CD14-positive monocyte (primary cell): ENCODE measurements around the gene SPATA25. TPM values are rescaled to one million over a fixed set of nuclear protein-coding genes. Genes with fewer than 3 reads are reported as not detected.
A peak's percentile ranks its signal among the peaks of the same experiment; 100 is the strongest.

Experiments
- DNase-seq, 3 donors: peaks; one replicate each; pipeline ENCODE4 v3.0.0-alpha.2; 2011 to 2022
- H2AFZ ChIP-seq: 2 replicates; pipeline ENCODE4 v1.6.0; 2012; ENCODE audit warnings: mild to moderate bottlenecking, low read depth, low read length, inconsistent platforms; ENCODE audit not compliant: insufficient read depth, poor library complexity, severe bottlenecking
- H3K27ac ChIP-seq, 2 donors: 1 replicate in 1 of 2; 2 replicates in 1 of 2; pipeline ENCODE4 v1.5.1; 2012 to 2013; ENCODE audit warnings: low read length in 2 of 2, control low read depth in 1 of 2, inconsistent platforms in 1 of 2, low read depth in 1 of 2, mild to moderate bottlenecking in 1 of 2
- H3K27me3 ChIP-seq, 2 donors: one replicate each; pipeline versions ENCODE4 v1.6.0 to v1.6.1; 2011 to 2013; ENCODE audit warnings: low read length in 2 of 2; ENCODE audit not compliant: control insufficient read depth in 2 of 2, insufficient read depth in 2 of 2
- H3K36me3 ChIP-seq, 2 donors: replicated peaks in 1 of 2; 1 replicate in 1 of 2; 2 replicates in 1 of 2; pipeline versions ENCODE4 v1.5.1 to v1.6.1; 2012 to 2013; ENCODE audit warnings: low read length in 2 of 2, control low read depth in 1 of 2, inconsistent platforms in 1 of 2, mild to moderate bottlenecking in 1 of 2; ENCODE audit not compliant: insufficient read depth in 2 of 2, control insufficient read depth in 1 of 2
- H3K4me1 ChIP-seq, 2 donors: 1 replicate in 1 of 2; 2 replicates in 1 of 2; pipeline versions ENCODE4 v1.5.1 to v1.6.1; 2012 to 2013; ENCODE audit warnings: low read length in 2 of 2, control low read depth in 1 of 2, inconsistent platforms in 1 of 2, mild to moderate bottlenecking in 1 of 2, moderate library complexity in 1 of 2; ENCODE audit not compliant: insufficient read depth in 2 of 2, control insufficient read depth in 1 of 2
- H3K4me2 ChIP-seq: replicated peaks from 2 replicates; pipeline ENCODE3; 2012; ENCODE audit warnings: low read length, moderate library complexity, mild to moderate bottlenecking; ENCODE audit not compliant: poor library complexity, severe bottlenecking; ENCODE audit errors: extremely low read depth
- H3K4me3 ChIP-seq, 3 experiments: fragments of 200-600 bp in 1 of 3; sonication (generic) in 1 of 3; replicated peaks in 1 of 3; 1 replicate in 2 of 3; 2 replicates in 1 of 3; pipeline ENCODE4 v1.5.1; 2011 to 2013; ENCODE audit warnings: low read length in 3 of 3, mild to moderate bottlenecking in 3 of 3, control low read depth in 2 of 3, low read depth in 2 of 3, inconsistent platforms in 1 of 3, moderate library complexity in 1 of 3
- H3K79me2 ChIP-seq: 2 replicates; pipeline ENCODE4 v1.6.0; 2012; ENCODE audit warnings: mild to moderate bottlenecking, control low read depth, inconsistent platforms, low read length, moderate library complexity; ENCODE audit not compliant: insufficient read depth
- H3K9ac ChIP-seq: 2 replicates; pipeline ENCODE4 v1.6.0; 2017; ENCODE audit warnings: low read length, mild to moderate bottlenecking; ENCODE audit not compliant: insufficient read depth, poor library complexity, severe bottlenecking
- H3K9me3 ChIP-seq, 2 donors: replicated peaks in 1 of 2; 1 replicate in 1 of 2; 2 replicates in 1 of 2; pipeline versions ENCODE4 v1.5.1 to v1.6.1; 2012 to 2013; ENCODE audit warnings: low read length in 2 of 2, control low read depth in 1 of 2; ENCODE audit not compliant: control insufficient read depth in 1 of 2, insufficient read depth in 1 of 2
- H4K20me1 ChIP-seq: 2 replicates; pipeline ENCODE4 v1.6.0; 2012; ENCODE audit warnings: mild to moderate bottlenecking, low read length, control low read depth, moderate library complexity; ENCODE audit not compliant: insufficient read depth
- H3K27ac Mint-ChIP-seq, 7 donors: one replicate each; pipeline ENCODE4 v1.8.0; 2020; ENCODE audit warnings: mild to moderate bottlenecking in 7 of 7, mixed read lengths in 7 of 7, moderate library complexity in 6 of 7, inconsistent platforms in 2 of 7
- H3K27me3 Mint-ChIP-seq, 3 donors: one replicate each; pipeline ENCODE4 v1.8.0; 2021 to 2022; ENCODE audit warnings: low read depth in 3 of 3, mild to moderate bottlenecking in 3 of 3, mixed read lengths in 3 of 3, moderate library complexity in 3 of 3, inconsistent platforms in 1 of 3
- H3K36me3 Mint-ChIP-seq, 2 donors: one replicate each; pipeline ENCODE4 v1.8.0; 2020; ENCODE audit warnings: mixed read lengths in 2 of 2, inconsistent platforms in 1 of 2, mild to moderate bottlenecking in 1 of 2
- H3K4me1 Mint-ChIP-seq: one replicate; pipeline ENCODE4 v1.8.0; 2020; ENCODE audit warnings: mild to moderate bottlenecking, mixed read lengths
- H3K4me3 Mint-ChIP-seq, 2 donors: one replicate each; pipeline ENCODE4 v1.8.0; 2020; ENCODE audit warnings: mild to moderate bottlenecking in 2 of 2, mixed read lengths in 2 of 2, moderate library complexity in 1 of 2
- H3K9me3 Mint-ChIP-seq, 7 donors: one replicate each; pipeline ENCODE4 v1.8.0; 2020 to 2022; ENCODE audit warnings: mixed read lengths in 7 of 7, mild to moderate bottlenecking in 6 of 7, moderate library complexity in 6 of 7, inconsistent platforms in 2 of 7
- WGBS: methylation state at CpG from one replicate; pipeline ENCODE4 v1.1.5; 2013; ENCODE audit warnings: missing lambda C conversion rate; ENCODE audit not compliant: insufficient coverage; 5-methylcytosine and 5-hydroxymethylcytosine counted together
- intact Hi-C, 2 donors: fragments of 100-400 bp; cut with micrococcal nuclease; formaldehyde crosslinking; loops; one replicate each; pipeline versions ENCODE4 v1.15.0 to v1.15.1; 2023
- polyA plus RNA-seq, 3 donors: library from polyadenylated mRNA; depleted of rRNA in 1 of 3; unstranded in 2 of 3; stranded (reverse) in 1 of 3; fragments of 300-500 nt in 2 of 3; fragments of >200 nt in 1 of 3; fragmentation: Illumina TruSeq in 2 of 3; gene quantifications; 1 replicate in 2 of 3; 2 replicates in 1 of 3; pipeline ENCODE4 v1.2.3, GENCODE V29; 2012 to 2021
- TF ChIP-seq, protein P1 (sequence below): fragments of 200-600 bp; IDR thresholded peaks from one replicate; pipeline ENCODE4 v1.8.0; 2022; ENCODE audit warnings: antibody characterized with exemption, mild to moderate bottlenecking

SPATA25 gene
- polyA plus RNA-seq, 3 donors, result 0.76 TPM; not detected in 2

DNA sequence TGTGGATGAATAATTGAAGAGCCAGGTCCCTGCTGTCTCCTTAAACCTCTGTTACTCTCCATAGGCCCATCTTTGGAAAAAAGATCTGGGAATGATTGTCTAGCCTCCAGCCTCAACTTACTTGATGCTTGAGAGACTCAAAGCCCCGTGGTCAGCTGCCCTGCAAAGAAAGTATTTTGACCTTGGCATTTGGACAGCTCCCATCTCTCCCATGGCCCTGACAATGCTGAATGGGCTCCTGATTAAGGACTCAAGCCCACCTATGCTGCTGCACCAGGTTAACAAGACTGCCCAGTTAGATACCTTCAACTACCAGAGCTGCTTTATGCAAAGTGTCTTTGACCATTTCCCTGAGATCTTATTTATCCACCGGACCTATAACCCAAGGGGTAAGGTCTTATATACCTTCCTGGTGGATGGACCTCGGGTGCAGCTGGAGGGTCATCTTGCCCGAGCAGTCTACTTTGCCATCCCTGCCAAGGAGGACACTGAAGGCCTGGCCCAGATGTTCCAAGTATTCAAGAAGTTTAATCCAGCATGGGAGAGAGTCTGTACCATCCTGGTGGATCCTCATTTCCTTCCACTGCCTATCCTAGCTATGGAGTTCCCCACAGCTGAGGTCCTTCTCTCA, 4.8 kb downstream of the SPATA25 start:
- Histone ChIP-seq H2AFZ (no peak overlapping the region), H3K4me2 (no peak overlapping the region), H3K79me2 (peaks cover 43% of the 10 kb centered on the region), H3K9ac (no peak overlapping the region), H3K4me3 (no peak overlapping the region), H3K4me1 (peaks cover 28 to 39% of the 10 kb centered on the region in 2 donors), H3K27ac (peak overlapping the region in 1 of 2 donors; percentile 31), H3K27me3 (no peaks in the 10 kb centered on the region), H3K9me3 (no peaks in the 10 kb centered on the region), H3K36me3 (peaks cover 34 to 47% of the 10 kb centered on the region in 2 donors), H4K20me1 (peaks cover 9% of the 10 kb centered on the region)
- Mint-ChIP-seq H3K27ac (peak overlapping the region in 6 of 7 donors; percentile 5 to 97 (median 62)), H3K27me3 (no peaks in the 10 kb centered on the region), H3K4me1 (peaks cover 33% of the 10 kb centered on the region), H3K36me3 (peaks cover 41 to 50% of the 10 kb centered on the region in 2 donors), H3K9me3 (no peaks in the 10 kb centered on the region), H3K4me3 (no peak overlapping the region)
- intact Hi-C loops, result no loop called here
- DNase-seq, result no peak
- TF ChIP-seq, protein P1, sequence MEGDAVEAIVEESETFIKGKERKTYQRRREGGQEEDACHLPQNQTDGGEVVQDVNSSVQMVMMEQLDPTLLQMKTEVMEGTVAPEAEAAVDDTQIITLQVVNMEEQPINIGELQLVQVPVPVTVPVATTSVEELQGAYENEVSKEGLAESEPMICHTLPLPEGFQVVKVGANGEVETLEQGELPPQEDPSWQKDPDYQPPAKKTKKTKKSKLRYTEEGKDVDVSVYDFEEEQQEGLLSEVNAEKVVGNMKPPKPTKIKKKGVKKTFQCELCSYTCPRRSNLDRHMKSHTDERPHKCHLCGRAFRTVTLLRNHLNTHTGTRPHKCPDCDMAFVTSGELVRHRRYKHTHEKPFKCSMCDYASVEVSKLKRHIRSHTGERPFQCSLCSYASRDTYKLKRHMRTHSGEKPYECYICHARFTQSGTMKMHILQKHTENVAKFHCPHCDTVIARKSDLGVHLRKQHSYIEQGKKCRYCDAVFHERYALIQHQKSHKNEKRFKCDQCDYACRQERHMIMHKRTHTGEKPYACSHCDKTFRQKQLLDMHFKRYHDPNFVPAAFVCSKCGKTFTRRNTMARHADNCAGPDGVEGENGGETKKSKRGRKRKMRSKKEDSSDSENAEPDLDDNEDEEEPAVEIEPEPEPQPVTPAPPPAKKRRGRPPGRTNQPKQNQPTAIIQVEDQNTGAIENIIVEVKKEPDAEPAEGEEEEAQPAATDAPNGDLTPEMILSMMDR, result no peak
- 100% methylated on average over 4 of the region's 4 CpGs for WGBS

- peak; percentile 98 to 99 (median 98) for DNase-seq
- Mint-ChIP-seq H3K4me1 (peaks cover 33% of the 10 kb centered on the region), H3K36me3 (peaks cover 42 to 47% of the 10 kb centered on the region in 2 donors), H3K27ac (peak within 1 kb of the TSS; percentile 96 to 98 (median 98)), H3K27me3 (no peaks in the 10 kb centered on the region), H3K4me3 (peak within 1 kb of the TSS; percentile 85 to 95), H3K9me3 (no peaks in the 10 kb centered on the region)
- peak within 1 kb of the TSS; percentile 81 for H3K4me2 ChIP-seq
- intact Hi-C loops, result loop anchor here in 1 of 2 donors (1.0 kb wide), 1 partner anchor 53 kb away; the partner anchor contains the start of gene PCIF1
- peak within 1 kb of the TSS; percentile 86 for H3K9ac ChIP-seq
- H3K4me3 ChIP-seq, result peak within 1 kb of the TSS; percentile 71 to 81 (median 78)
- H3K27ac ChIP-seq, result peak within 1 kb of the TSS; percentile 76 to 95
- H3K4me1 ChIP-seq, result peaks cover 28 to 39% of the 10 kb centered on the region in 2 donors
- H2AFZ ChIP-seq, result peak within 1 kb of the TSS; percentile 81
- H4K20me1 ChIP-seq, result peaks cover 4% of the 10 kb centered on the region
- H3K79me2 ChIP-seq, result peaks cover 40% of the 10 kb centered on the region
- H3K27me3 ChIP-seq, result no peaks in the 10 kb centered on the region
- under 1% methylated on average over 15 of the region's 23 CpGs for WGBS
- TF ChIP-seq, protein P1, result no peak
- no peaks in the 10 kb centered on the region for H3K9me3 ChIP-seq
- peaks cover 38 to 45% of the 10 kb centered on the region in 2 donors for H3K36me3 ChIP-seq
Measured at GRCh38 chr20:45880988-45881788, 6.2 kb downstream of the SPATA25 start, which contains the start of gene ZSWIM1. TSS of gene ZSWIM1 (plus strand) at chr20:45881227. CDS start at chr20:45882593, 1,366 bp downstream.
